ENCODE data around the gene ABHD16B.

- TF ChIP-seq, protein P1, sequence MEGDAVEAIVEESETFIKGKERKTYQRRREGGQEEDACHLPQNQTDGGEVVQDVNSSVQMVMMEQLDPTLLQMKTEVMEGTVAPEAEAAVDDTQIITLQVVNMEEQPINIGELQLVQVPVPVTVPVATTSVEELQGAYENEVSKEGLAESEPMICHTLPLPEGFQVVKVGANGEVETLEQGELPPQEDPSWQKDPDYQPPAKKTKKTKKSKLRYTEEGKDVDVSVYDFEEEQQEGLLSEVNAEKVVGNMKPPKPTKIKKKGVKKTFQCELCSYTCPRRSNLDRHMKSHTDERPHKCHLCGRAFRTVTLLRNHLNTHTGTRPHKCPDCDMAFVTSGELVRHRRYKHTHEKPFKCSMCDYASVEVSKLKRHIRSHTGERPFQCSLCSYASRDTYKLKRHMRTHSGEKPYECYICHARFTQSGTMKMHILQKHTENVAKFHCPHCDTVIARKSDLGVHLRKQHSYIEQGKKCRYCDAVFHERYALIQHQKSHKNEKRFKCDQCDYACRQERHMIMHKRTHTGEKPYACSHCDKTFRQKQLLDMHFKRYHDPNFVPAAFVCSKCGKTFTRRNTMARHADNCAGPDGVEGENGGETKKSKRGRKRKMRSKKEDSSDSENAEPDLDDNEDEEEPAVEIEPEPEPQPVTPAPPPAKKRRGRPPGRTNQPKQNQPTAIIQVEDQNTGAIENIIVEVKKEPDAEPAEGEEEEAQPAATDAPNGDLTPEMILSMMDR (IDR thresholded peaks at IDR 0.05) = no peak
- TF ChIP-seq POLR2A (IDR thresholded peaks at IDR 0.05) (no peak), POLR2AphosphoS5 (IDR thresholded peaks at IDR 0.05) (no peak)
Measured at GRCh38 chr20:63829603-63829944, 31.7 kb upstream of the ABHD16B start.

All from stomach (tissue), 4 donors.